ENCODE measurements around the gene CEACAM6.

DNA sequence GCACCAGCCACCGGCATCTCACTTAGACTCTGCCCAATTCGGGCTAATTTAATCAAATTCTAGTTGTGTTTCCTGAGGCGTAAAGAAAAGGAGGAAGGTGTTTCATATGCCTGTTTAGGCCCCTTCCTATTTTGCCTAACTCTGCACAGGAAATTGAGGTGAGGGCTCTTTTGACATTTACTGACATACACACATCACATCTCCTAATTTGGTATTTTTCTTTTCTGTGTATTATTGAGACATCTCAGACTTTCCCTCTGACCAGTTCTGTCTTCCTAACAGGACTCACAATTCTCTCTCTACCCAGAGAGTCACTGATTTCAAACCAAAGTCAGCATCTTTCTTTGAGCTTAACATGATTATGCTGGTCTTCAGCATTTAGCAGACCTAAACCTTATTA is 49.0 kb downstream of the CEACAM6 start:
- TF ChIP-seq, protein P1, sequence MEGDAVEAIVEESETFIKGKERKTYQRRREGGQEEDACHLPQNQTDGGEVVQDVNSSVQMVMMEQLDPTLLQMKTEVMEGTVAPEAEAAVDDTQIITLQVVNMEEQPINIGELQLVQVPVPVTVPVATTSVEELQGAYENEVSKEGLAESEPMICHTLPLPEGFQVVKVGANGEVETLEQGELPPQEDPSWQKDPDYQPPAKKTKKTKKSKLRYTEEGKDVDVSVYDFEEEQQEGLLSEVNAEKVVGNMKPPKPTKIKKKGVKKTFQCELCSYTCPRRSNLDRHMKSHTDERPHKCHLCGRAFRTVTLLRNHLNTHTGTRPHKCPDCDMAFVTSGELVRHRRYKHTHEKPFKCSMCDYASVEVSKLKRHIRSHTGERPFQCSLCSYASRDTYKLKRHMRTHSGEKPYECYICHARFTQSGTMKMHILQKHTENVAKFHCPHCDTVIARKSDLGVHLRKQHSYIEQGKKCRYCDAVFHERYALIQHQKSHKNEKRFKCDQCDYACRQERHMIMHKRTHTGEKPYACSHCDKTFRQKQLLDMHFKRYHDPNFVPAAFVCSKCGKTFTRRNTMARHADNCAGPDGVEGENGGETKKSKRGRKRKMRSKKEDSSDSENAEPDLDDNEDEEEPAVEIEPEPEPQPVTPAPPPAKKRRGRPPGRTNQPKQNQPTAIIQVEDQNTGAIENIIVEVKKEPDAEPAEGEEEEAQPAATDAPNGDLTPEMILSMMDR (IDR thresholded peaks at IDR 0.05) = no peak
- TF ChIP-seq EZH2 (IDR thresholded peaks at IDR 0.05; ENCODE audit: borderline replicate concordance, insufficient read depth, low read depth, low read length, poor library complexity, severe bottlenecking) = no peak
